Heart left ventricle (tissue), 13 donors: ENCODE measurements around the gene COL1A2.

Source experiments
- CTCF ChIP-seq, 12 donors: fragments of 200-600 bp; sonication (generic) in 4 of 12; IDR thresholded peaks; one replicate each; pipeline versions ENCODE4 v1.5.0 to v1.8.0; 2018 to 2022; ENCODE audit warnings: antibody characterized with exemption in 12 of 12, mild to moderate bottlenecking in 5 of 12
- POLR2A ChIP-seq, 2 donors: fragments of 450-650 bp; IDR thresholded peaks; one replicate each; pipeline ENCODE4 v1.6.1; 2017; ENCODE audit warnings: antibody characterized with exemption in 2 of 2, mild to moderate bottlenecking in 2 of 2, moderate library complexity in 2 of 2
- donor health status: ischemic (EF 13 %, LVEDD 7.1; RV severe dilation, severe dysfunction).
- donor health status: DM: no; HTN: yes; CAD: no.
- donor health status: DM: no; HTN: no; CAD: no.
- donor health status: ischemic (EF 25% LVEDD 6.9; RV normal size, moderate dysfunction).
- donor health status: ischemic (EF 25% LVEDD 5.7; RV mildly dilated, moderate dysfunction).
- donor health status: ischemic (EF 35%, LVEDD 5.7; RV mildly dilated, moderate dysfunction).
- donor health status: nonischemic (EF 11% LVEDD 7.7; RV severe dilation, severe dysfunction).
- donor health status: DM: yes; HTN: yes; CAD: no.
- donor health status: PGD.
- donor health status: ischemic (EF 29% LVEDD 5.4; RV normal size, mild dysfunction).
- donor health status: nonischemic (EF 23%, LVEDD 6.1; RV moderate dilation, normal function).

- TF ChIP-seq CTCF (IDR thresholded peaks at IDR 0.05) (no peak), POLR2A (IDR thresholded peaks at IDR 0.05) (no peak)
Observed at GRCh38 chr7:94425546-94425945, 30.9 kb downstream of the COL1A2 start.
